B cell (primary cell): ENCODE results near the gene ZDHHC4. TPM values are rescaled to one million over a fixed set of nuclear protein-coding genes. Genes with fewer than 3 reads are reported as not detected.
"Not testable (repeated sequence)": the region's sequence is repeated elsewhere in the genome, so short reads cannot be mapped to it uniquely, and the experiment has no call there.

Source experiments
- ATAC-seq: fragments of 200-7000 bp; cut with Tn5 transposase; one replicate; pipeline ENCODE4 v1.10.0; 2021; ENCODE audit warnings: low read depth, mild to moderate bottlenecking, moderate number of reproducible peaks, moderate library complexity
- CTCF ChIA-PET: fragments of 350-600 bp; sonication (Branson Sonifier 250); formaldehyde crosslinking; loops from one replicate; lab custom pipeline; 2021; ENCODE audit warnings: antibody characterized with exemption, inconsistent platforms; lab: Charles Lee
- POLR2A ChIA-PET: fragments of 350-600 bp; sonication (Branson Sonifier 250); formaldehyde crosslinking; loops from one replicate; lab custom pipeline; 2021; ENCODE audit warnings: antibody characterized with exemption; lab: Charles Lee
- DNase-seq: peaks from one replicate; pipeline ENCODE4 v3.0.0; 2013
- H2AFZ ChIP-seq: 2 replicates; pipeline ENCODE4 v1.6.1; 2012; ENCODE audit warnings: mild to moderate bottlenecking, low read depth, low read length; ENCODE audit not compliant: insufficient read depth, poor library complexity, severe bottlenecking
- H3K27ac ChIP-seq, 2 donors: 1 replicate in 1 of 2; 2 replicates in 1 of 2; pipeline ENCODE4 v1.5.1; 2012 to 2013; ENCODE audit warnings: low read length in 2 of 2, mild to moderate bottlenecking in 2 of 2, moderate library complexity in 1 of 2
- H3K27me3 ChIP-seq, 4 experiments: fragments of 200-600 bp in 1 of 4; sonication (generic) in 1 of 4; replicated peaks in 1 of 4; 1 replicate in 2 of 4; 2 replicates in 2 of 4; pipeline versions ENCODE4 v1.6.1 to v1.7.0; 2013 to 2016; ENCODE audit warnings: low read length in 3 of 4, mild to moderate bottlenecking in 2 of 4, mixed read lengths in 1 of 4, moderate library complexity in 1 of 4; ENCODE audit not compliant: insufficient read depth in 4 of 4, control insufficient read depth in 3 of 4; ENCODE audit errors: control extremely low read depth in 1 of 4
- H3K36me3 ChIP-seq, 2 experiments: replicated peaks in 1 of 2; 1 replicate in 1 of 2; 2 replicates in 1 of 2; pipeline versions ENCODE4 v1.6.1 to v1.7.1; 2013; ENCODE audit warnings: low read length in 1 of 2; ENCODE audit not compliant: insufficient read depth in 2 of 2, control insufficient read depth in 1 of 2; ENCODE audit errors: control extremely low read depth in 1 of 2, extremely low read depth in 1 of 2
- H3K4me1 ChIP-seq, 2 donors: fragments of 200-600 bp in 1 of 2; sonication (generic) in 1 of 2; 1 replicate in 1 of 2; 2 replicates in 1 of 2; pipeline versions ENCODE4 v1.5.1 to v1.6.1; 2013 to 2017; ENCODE audit warnings: low read length in 2 of 2; ENCODE audit not compliant: control insufficient read depth in 2 of 2, insufficient read depth in 2 of 2
- H3K4me2 ChIP-seq: replicated peaks from 2 replicates; pipeline ENCODE3; 2012; ENCODE audit warnings: mild to moderate bottlenecking, low read depth, low read length; ENCODE audit not compliant: poor library complexity, severe bottlenecking
- H3K4me3 ChIP-seq, 5 experiments: fragments of 200-600 bp in 1 of 5; sonication (generic) in 1 of 5; 1 replicate in 3 of 5; 2 replicates in 2 of 5; pipeline versions ENCODE4 v1.5.1 to v1.7.0; 2011 to 2016; ENCODE audit warnings: low read length in 4 of 5, mild to moderate bottlenecking in 4 of 5, low read depth in 2 of 5, control low read depth in 1 of 5, moderate library complexity in 1 of 5; ENCODE audit not compliant: insufficient read depth in 1 of 5; ENCODE audit errors: control extremely low read depth in 1 of 5, extremely low read depth in 1 of 5
- H3K79me2 ChIP-seq: fragments of 200-600 bp; sonication (generic); one replicate; pipeline ENCODE4 v1.6.0; 2016; ENCODE audit warnings: low read length; ENCODE audit not compliant: control insufficient read depth, insufficient read depth
- H3K9ac ChIP-seq: fragments of 200-600 bp; sonication (generic); 2 replicates; pipeline ENCODE4 v1.6.1; 2017; ENCODE audit warnings: mild to moderate bottlenecking, low read length, moderate library complexity
- H3K9me3 ChIP-seq, 3 donors: one replicate each; pipeline versions ENCODE4 v1.6.1 to v1.7.1; 2013; ENCODE audit warnings: low read length in 2 of 3; ENCODE audit not compliant: control insufficient read depth in 2 of 3, insufficient read depth in 1 of 3; ENCODE audit errors: control extremely low read depth in 1 of 3
- H4K20me1 ChIP-seq: 2 replicates; pipeline ENCODE4 v1.6.0; 2012; ENCODE audit warnings: mild to moderate bottlenecking, low read length; ENCODE audit not compliant: insufficient read depth, control insufficient read depth, poor library complexity, severe bottlenecking
- H3K27ac Mint-ChIP-seq: one replicate; pipeline ENCODE4 v1.8.0; 2021; ENCODE audit warnings: mixed read lengths
- H3K27me3 Mint-ChIP-seq: one replicate; pipeline ENCODE4 v1.8.0; 2021; ENCODE audit warnings: mixed read lengths
- H3K4me1 Mint-ChIP-seq: one replicate; pipeline ENCODE4 v1.8.0; 2021; ENCODE audit warnings: mixed read lengths
- H3K4me3 Mint-ChIP-seq: one replicate; pipeline ENCODE4 v1.8.0; 2021; ENCODE audit warnings: mixed read lengths
- H3K9me3 Mint-ChIP-seq: one replicate; pipeline ENCODE4 v1.8.0; 2022; ENCODE audit warnings: mixed read lengths; ENCODE audit not compliant: insufficient read depth
- CTCF ChIP-seq: fragments of 200-600 bp; IDR thresholded peaks from one replicate; pipeline ENCODE4 v1.8.0; 2022; ENCODE audit warnings: antibody characterized with exemption, mild to moderate bottlenecking
- EZH2 ChIP-seq: IDR thresholded peaks from 2 replicates; pipeline ENCODE4 v1.6.1; 2012; ENCODE audit warnings: borderline replicate concordance, low read depth, mild to moderate bottlenecking, moderate library complexity, low read length; ENCODE audit not compliant: insufficient read depth, poor library complexity, severe bottlenecking
- WGBS: methylation state at CpG from one replicate; pipeline ENCODE4 v1.1.5; 2013; ENCODE audit warnings: missing lambda C conversion rate; ENCODE audit not compliant: insufficient coverage; 5-methylcytosine and 5-hydroxymethylcytosine counted together
- intact Hi-C: fragments of 100-400 bp; cut with micrococcal nuclease; formaldehyde crosslinking; loops from one replicate; pipeline ENCODE4 v1.10.0; 2022
- polyA plus RNA-seq: library from polyadenylated mRNA; depleted of rRNA; stranded (reverse); fragments of >200 nt; gene quantifications from 2 replicates; pipeline ENCODE4 v1.2.3, GENCODE V29; 2012
- total RNA-seq, 2 donors: library from RNA; stranded (reverse); fragments of 120-200 nt in 1 of 2; gene quantifications; 1 replicate in 1 of 2; 2 replicates in 1 of 2; pipeline versions ENCODE4 v1.2.3 to v1.2.4, GENCODE V29; 2013 to 2022

The ZDHHC4 gene
- total and polyA plus RNA-seq, 2 donors (not counting 1 experiment from before 2014, with no cell fraction given): 38.5 to 42.0 TPM

GRCh38 chr7:6634021-6634420 lies 56.8 kb downstream of the ZDHHC4 start:
- H3K9ac ChIP-seq: no peak overlapping the region
- ChIA-PET POLR2A (no interaction called here), CTCF (no interaction called here)
- H3K27me3 Mint-ChIP-seq: no peaks in the 10 kb centered on the region
- no peak overlapping the region for H3K4me3 ChIP-seq
- ATAC-seq (no peak), DNase-seq (no peak)
- H3K27me3 ChIP-seq: no peaks in the 10 kb centered on the region
- H3K9me3 ChIP-seq: peaks cover 0 to 16% (median 0%) of the 10 kb centered on the region in 3 donors
- peaks cover 0 to 4% of the 10 kb centered on the region in 2 experiments for H3K36me3 ChIP-seq
- H2AFZ ChIP-seq: no peak overlapping the region
- intact Hi-C loops: no loop called here
- H3K4me1 Mint-ChIP-seq: peaks cover 25% of the 10 kb centered on the region
- no peak overlapping the region for H3K27ac ChIP-seq
- peak overlapping the region; percentile 62 for H3K27ac Mint-ChIP-seq
- H3K79me2 ChIP-seq: peaks cover 12% of the 10 kb centered on the region
- peaks cover 20 to 22% of the 10 kb centered on the region in 2 donors for H3K4me1 ChIP-seq
- no peaks in the 10 kb centered on the region for H3K9me3 Mint-ChIP-seq
- no peak overlapping the region for H3K4me3 Mint-ChIP-seq
- WGBS: 93% methylated on average over 4 of the region's 8 CpGs
- H4K20me1 ChIP-seq: peaks cover 13% of the 10 kb centered on the region
- TF ChIP-seq CTCF: no peak
- no peak for TF ChIP-seq EZH2
- H3K4me2 ChIP-seq: no peak overlapping the region

- POLR2A ChIA-PET: interaction anchor here (0.7 kb wide), 1 partner anchor 15 kb away, joined by 5 read pairs; no protein-coding TSS in a partner anchor
- not testable (repeated sequence) for H3K9ac ChIP-seq, H3K27me3 Mint-ChIP-seq, H3K4me3 ChIP-seq, H2AFZ ChIP-seq, ATAC-seq, H3K4me2 ChIP-seq, H3K27me3 ChIP-seq, H3K9me3 Mint-ChIP-seq
- WGBS: 49% methylated on average over 3 of the region's 5 CpGs
- Histone ChIP-seq H4K20me1 (peaks cover 23% of the 10 kb centered on the region), H3K36me3 (peaks cover 0 to 12% of the 10 kb centered on the region in 2 experiments), H3K9me3 (peaks cover 0 to 16% (median 0%) of the 10 kb centered on the region in 3 donors), H3K79me2 (peaks cover 21% of the 10 kb centered on the region), H3K4me1 (peaks cover 20 to 25% of the 10 kb centered on the region in 2 donors), H3K27ac (peak overlapping the region; percentile 10 to 54)
- CTCF ChIA-PET: interaction anchor here (0.9 kb wide), 1 partner anchor 45 kb away, joined by 3 read pairs; the partner anchor contains the start of gene INTS15
- H3K27ac Mint-ChIP-seq: peak overlapping the region; percentile 32
- intact Hi-C loops: loop anchor here (5.0 kb wide), 1 partner anchor 72 kb away; the partner anchor contains the start of gene ZNF12
- DNase-seq: peak; percentile 50
- H3K4me3 Mint-ChIP-seq: peak overlapping the region; percentile 55
- peaks cover 32% of the 10 kb centered on the region for H3K4me1 Mint-ChIP-seq
These were observed 57.7 kb downstream of the ZDHHC4 start for GRCh38 chr7:6634971-6635370.
